Measurements from ENCODE around the gene DGKB.

DGKB gene

DNA sequence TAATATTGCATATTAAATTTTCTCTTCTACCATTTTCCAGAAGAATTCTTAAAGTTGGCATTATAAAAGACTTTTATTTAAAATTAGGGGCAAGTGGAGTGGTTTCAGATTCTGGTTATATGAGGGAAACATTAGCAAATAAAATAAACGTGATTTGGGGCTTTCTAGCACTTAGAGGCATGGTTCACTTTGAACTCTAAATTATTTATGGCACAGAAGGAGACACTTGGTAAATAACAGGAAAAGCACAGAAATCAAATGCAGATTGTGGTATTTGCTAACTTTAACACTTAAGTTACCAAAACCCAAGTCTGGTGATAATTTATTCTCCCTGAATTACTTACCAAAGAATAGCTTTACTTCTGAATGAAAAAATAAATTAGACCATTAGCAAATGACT, 778.6 kb downstream of the DGKB start:
- no peak overlapping the region for H3K4me3 ChIP-seq (ENCODE audit: low read depth, low read length)
- TF ChIP-seq, protein P1, sequence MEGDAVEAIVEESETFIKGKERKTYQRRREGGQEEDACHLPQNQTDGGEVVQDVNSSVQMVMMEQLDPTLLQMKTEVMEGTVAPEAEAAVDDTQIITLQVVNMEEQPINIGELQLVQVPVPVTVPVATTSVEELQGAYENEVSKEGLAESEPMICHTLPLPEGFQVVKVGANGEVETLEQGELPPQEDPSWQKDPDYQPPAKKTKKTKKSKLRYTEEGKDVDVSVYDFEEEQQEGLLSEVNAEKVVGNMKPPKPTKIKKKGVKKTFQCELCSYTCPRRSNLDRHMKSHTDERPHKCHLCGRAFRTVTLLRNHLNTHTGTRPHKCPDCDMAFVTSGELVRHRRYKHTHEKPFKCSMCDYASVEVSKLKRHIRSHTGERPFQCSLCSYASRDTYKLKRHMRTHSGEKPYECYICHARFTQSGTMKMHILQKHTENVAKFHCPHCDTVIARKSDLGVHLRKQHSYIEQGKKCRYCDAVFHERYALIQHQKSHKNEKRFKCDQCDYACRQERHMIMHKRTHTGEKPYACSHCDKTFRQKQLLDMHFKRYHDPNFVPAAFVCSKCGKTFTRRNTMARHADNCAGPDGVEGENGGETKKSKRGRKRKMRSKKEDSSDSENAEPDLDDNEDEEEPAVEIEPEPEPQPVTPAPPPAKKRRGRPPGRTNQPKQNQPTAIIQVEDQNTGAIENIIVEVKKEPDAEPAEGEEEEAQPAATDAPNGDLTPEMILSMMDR (IDR thresholded peaks at IDR 0.05; ENCODE audit: low read depth, low read length) = no peak

DNA sequence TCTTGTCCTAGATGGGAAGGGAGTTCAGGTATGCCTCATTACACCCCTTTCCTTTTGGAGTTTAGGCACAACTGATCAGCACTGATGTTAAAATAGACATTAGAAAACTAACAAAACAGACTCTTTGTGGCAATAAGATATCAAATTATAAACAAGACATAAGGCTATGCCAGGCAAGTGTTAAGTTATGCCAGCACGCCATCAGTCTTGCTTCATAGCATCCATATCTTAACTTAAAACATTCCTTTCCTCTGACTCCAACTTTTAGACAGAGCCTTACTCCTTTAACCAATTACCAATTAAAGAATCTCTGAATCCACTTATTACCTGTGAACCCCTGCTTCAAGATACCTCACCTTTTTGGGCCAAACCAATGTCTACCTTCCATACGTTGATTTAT, 786.9 kb downstream of the DGKB start:
- no peak overlapping the region for H3K4me3 ChIP-seq (ENCODE audit: low read depth, low read length)
- TF ChIP-seq, protein P1 (IDR thresholded peaks at IDR 0.05; ENCODE audit: low read depth, low read length) = no peak

DNA sequence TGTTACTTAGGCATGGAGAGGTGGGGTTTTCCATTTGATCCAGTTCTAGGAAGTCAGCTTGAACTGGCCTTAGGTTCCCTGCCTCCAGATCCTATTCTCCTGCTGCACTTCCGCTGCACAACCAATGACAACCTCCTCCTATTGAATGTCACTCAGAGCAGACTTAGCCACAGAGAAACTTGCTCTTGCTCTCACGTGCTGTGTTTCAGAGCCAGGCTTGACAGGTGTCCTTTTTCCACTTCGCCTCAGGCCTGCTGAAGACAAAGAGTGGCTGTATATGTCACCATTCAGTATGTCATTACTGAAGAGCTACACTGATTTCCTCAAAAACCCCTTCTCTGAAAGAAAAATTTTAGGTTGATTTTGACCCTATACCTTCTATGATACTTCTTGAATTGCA, 797.7 kb downstream of the DGKB start:
- H3K4me3 ChIP-seq (ENCODE audit: low read depth, low read length) = no peak overlapping the region
- TF ChIP-seq, protein P1 (IDR thresholded peaks at IDR 0.05; ENCODE audit: low read depth, low read length) = no peak

DNA sequence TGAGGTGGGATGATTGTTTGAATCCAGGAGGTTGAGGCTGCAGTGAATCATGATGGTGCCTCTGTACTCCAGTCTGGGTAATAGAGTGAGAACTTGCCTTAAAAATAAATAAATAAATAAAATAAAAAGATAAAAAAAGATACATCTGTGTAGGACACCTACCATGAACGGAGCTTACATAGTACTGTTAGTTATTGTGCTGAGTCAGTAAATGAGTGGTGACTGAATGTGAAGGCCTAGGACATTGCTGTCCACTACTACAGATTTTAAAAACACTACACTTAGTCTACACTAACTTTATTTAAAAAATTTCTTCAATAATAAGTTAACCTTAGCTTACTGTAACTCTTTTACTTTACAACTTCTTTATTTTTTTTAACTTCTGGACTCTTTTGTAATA, 806.4 kb downstream of the DGKB start:
- no peak overlapping the region for H3K4me3 ChIP-seq (ENCODE audit: low read depth, low read length)
- TF ChIP-seq, protein P1 (IDR thresholded peaks at IDR 0.05; ENCODE audit: low read depth, low read length) = no peak

DNA sequence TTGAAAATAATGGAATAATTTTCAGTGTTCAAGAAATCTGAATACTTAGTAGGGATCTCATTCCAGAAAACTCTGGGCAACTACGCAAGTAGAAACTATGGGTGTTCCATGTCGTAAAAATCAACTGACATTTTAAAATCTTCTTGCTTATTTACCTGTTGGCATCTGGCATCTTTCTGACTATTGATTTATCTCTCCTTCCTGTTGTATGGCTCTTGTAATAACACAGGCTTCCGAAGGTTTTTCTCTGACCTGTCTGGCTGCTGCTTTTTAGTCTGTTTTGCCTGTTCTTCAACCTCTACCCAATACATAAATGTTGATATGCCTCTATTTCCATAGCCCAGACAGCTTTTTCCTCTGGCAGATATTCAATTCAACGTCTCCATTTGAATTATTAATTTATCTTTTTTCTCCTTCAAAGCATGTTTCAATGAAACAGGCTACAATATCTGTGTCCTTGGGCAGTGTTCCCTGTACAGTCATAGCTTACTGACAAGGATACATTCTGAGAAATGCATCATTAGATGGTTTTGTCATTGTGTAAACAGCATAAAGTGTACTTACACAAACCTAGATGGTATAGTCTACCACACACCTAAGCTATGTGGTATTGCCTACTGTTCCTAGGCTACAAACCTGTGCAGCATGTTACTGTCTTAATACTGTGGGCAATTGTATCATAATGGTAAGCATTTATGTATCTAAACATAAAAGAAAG, 807.2 kb downstream of the DGKB start:
- TF ChIP-seq, protein P1 (IDR thresholded peaks at IDR 0.05; ENCODE audit: low read depth, low read length) = no peak
- H3K4me3 ChIP-seq (ENCODE audit: low read depth, low read length) = no peak overlapping the region

Measured in WI38 (cell line).